Endothelial cell of umbilical vein (primary cell): ENCODE results near the gene TAF15. TPM values are rescaled to one million over a fixed set of nuclear protein-coding genes. Genes with fewer than 3 reads are reported as not detected.

Experiments
- BruUV-seq: library from RNA; stranded (reverse); fragments of 400-500 nt; replicated peaks from 2 replicates; lab custom pipeline; 2021; lab: Mats Ljungman, UMichigan
- CTCF ChIA-PET: fragments of 300-600, 350-600 bp; sonication (Branson Sonifier 250); formaldehyde crosslinking; loops from one replicate; lab custom pipeline; 2021; ENCODE audit warnings: antibody characterized with exemption, inconsistent platforms; lab: Charles Lee
- POLR2A ChIA-PET: fragments of 300-600, 350-600 bp; sonication (Branson Sonifier 250); formaldehyde crosslinking; loops from one replicate; lab custom pipeline; 2021; ENCODE audit warnings: antibody characterized with exemption, inconsistent platforms; lab: Charles Lee
- DNase-seq: peaks from one replicate; pipeline ENCODE4 v3.0.0-alpha.2; 2011; ENCODE audit warnings: low read depth, low spot score
- FAIRE-seq: peaks from 2 replicates; lab custom pipeline; 2011; peaks lifted over from hg19 to GRCh38; lab: Jason Lieb, UNC
- H2AFZ ChIP-seq: 2 replicates; pipeline ENCODE4 v1.6.0; 2012; ENCODE audit warnings: low read depth, low read length, control low read depth, inconsistent platforms
- H3K27ac ChIP-seq: 2 replicates; pipeline ENCODE4 v1.5.1; 2011; ENCODE audit warnings: low read depth, mild to moderate bottlenecking, control low read depth, low read length, moderate library complexity; ENCODE audit not compliant: insufficient read depth
- H3K27me3 ChIP-seq, 2 experiments: 2 replicates each; pipeline versions ENCODE4 v1.6.0 to v1.6.1; 2011; ENCODE audit warnings: low read length in 2 of 2, mixed read lengths in 1 of 2; ENCODE audit not compliant: control insufficient read depth in 2 of 2, insufficient read depth in 2 of 2
- H3K36me3 ChIP-seq, 2 experiments: 2 replicates in 1 of 2; 3 replicates in 1 of 2; pipeline ENCODE4 v1.5.1; 2011; ENCODE audit warnings: low read length in 2 of 2, mild to moderate bottlenecking in 1 of 2, moderate library complexity in 1 of 2; ENCODE audit not compliant: control insufficient read depth in 2 of 2, insufficient read depth in 2 of 2; ENCODE audit errors: extremely low read depth in 1 of 2
- H3K4me1 ChIP-seq: 3 replicates; pipeline ENCODE4 v1.5.1; 2011; ENCODE audit warnings: mild to moderate bottlenecking, low read length; ENCODE audit not compliant: control insufficient read depth, insufficient read depth; ENCODE audit errors: extremely low read depth
- H3K4me2 ChIP-seq: 2 replicates; pipeline ENCODE4 v1.6.1; 2011; ENCODE audit warnings: low read length, control low read depth, mixed read lengths; ENCODE audit not compliant: insufficient read depth
- H3K4me3 ChIP-seq, 3 experiments: fragments of 200-600 bp in 1 of 3; sonication (generic), shearing (Covaris generic) in 1 of 3; replicated peaks in 1 of 3; 2 replicates each; pipeline ENCODE4 v1.5.1; 2011 to 2016; ENCODE audit warnings: control low read depth in 3 of 3, low read length in 3 of 3, mild to moderate bottlenecking in 2 of 3, inconsistent platforms in 1 of 3, low read depth in 1 of 3, moderate library complexity in 1 of 3; ENCODE audit not compliant: insufficient read depth in 1 of 3
- H3K79me2 ChIP-seq: 2 replicates; pipeline ENCODE4 v1.6.0; 2012; ENCODE audit warnings: low read length, inconsistent platforms; ENCODE audit not compliant: control insufficient read depth, insufficient read depth
- H3K9ac ChIP-seq: replicated peaks from 2 replicates; pipeline ENCODE3; 2011; ENCODE audit warnings: low read length, control low read depth; ENCODE audit not compliant: insufficient read depth; ENCODE audit errors: extremely low read depth
- H3K9me1 ChIP-seq: replicated peaks from 3 replicates; pipeline ENCODE4 v1.6.0; 2011; ENCODE audit warnings: mild to moderate bottlenecking, low read length; ENCODE audit not compliant: control insufficient read depth, insufficient read depth; ENCODE audit errors: extremely low read depth
- H3K9me3 ChIP-seq: replicated peaks from 2 replicates; pipeline ENCODE4 v1.5.1; 2012; ENCODE audit warnings: low read length, inconsistent platforms; ENCODE audit not compliant: control insufficient read depth, insufficient read depth
- H4K20me1 ChIP-seq: replicated peaks from 2 replicates; pipeline ENCODE3; 2011; ENCODE audit warnings: mild to moderate bottlenecking, low read length; ENCODE audit not compliant: control insufficient read depth, insufficient read depth; ENCODE audit errors: extremely low read depth
- EZH2 ChIP-seq: IDR thresholded peaks from 2 replicates; pipeline ENCODE4 v1.6.1; 2012; ENCODE audit warnings: borderline replicate concordance, low read depth, mild to moderate bottlenecking, moderate library complexity, low read length, inconsistent platforms; ENCODE audit not compliant: severe bottlenecking
- GATA2 ChIP-seq: IDR thresholded peaks from 2 replicates; pipeline ENCODE4 v1.7.0; 2011; ENCODE audit warnings: low read depth, mild to moderate bottlenecking, moderate library complexity, mixed read lengths, low read length; ENCODE audit not compliant: insufficient read length, insufficient read depth
- MAX ChIP-seq: IDR thresholded peaks from 2 replicates; pipeline ENCODE4 v1.6.1; 2011; ENCODE audit not compliant: insufficient read depth, insufficient read length
- POLR2AphosphoS5 ChIP-seq: IDR thresholded peaks from 2 replicates; pipeline ENCODE4 v1.6.1; 2012; ENCODE audit warnings: low read depth, mild to moderate bottlenecking, control low read depth, low read length, moderate library complexity; ENCODE audit not compliant: insufficient read depth
- dilution Hi-C: fragments of 300-500 bp; cut with MboI; formaldehyde crosslinking; loops from one replicate; pipeline ENCODE4 v1.15.0; 2019; ENCODE audit warnings: low sequenced_read_pairs; ENCODE audit not compliant: extremely low pct_ligation_motif_present
- intact Hi-C: fragments of 100-400 bp; cut with micrococcal nuclease; formaldehyde crosslinking; loops from one replicate; pipeline ENCODE4 v1.10.0; 2022
- polyA plus RNA-seq, 4 experiments: library from polyadenylated mRNA; depleted of rRNA in 3 of 4; stranded (reverse) in 3 of 4; unstranded in 1 of 4; fragments of >200 nt; gene quantifications; 2 replicates each; pipeline versions ENCODE4 v1.2.1 to v1.2.3, GENCODE V29; 2011 to 2012; ENCODE audit warnings: missing spikeins in 1 of 4
- total RNA-seq: library from RNA; stranded (reverse); gene quantifications from 2 replicates; pipeline ENCODE4 v1.2.3, GENCODE V29; 2021

TAF15 gene
- total and polyA plus RNA-seq, 2 donors (not counting 3 experiments of a cell fraction or from before 2014, with no cell fraction given) = 59.4 to 247 TPM

- CTCF ChIA-PET = no interaction called here
- Histone ChIP-seq H3K27ac (no peak overlapping the region), H3K4me3 (no peak overlapping the region), H3K79me2 (no peaks in the 10 kb centered on the region), H3K36me3 (no peaks in the 10 kb centered on the region), H3K4me1 (no peaks in the 10 kb centered on the region), H3K9me3 (no peaks in the 10 kb centered on the region), H3K4me2 (no peak overlapping the region), H3K9me1 (no peaks in the 10 kb centered on the region), H3K27me3 (no peaks in the 10 kb centered on the region), H4K20me1 (no peaks in the 10 kb centered on the region), H3K9ac (no peak overlapping the region), H2AFZ (no peak overlapping the region)
- dilution Hi-C loops = no loop called here
- POLR2A ChIA-PET = no interaction called here
- no peak for TF ChIP-seq MAX
- no peak for TF ChIP-seq GATA2
- no TSS peak for BruUV-seq
- intact Hi-C loops = no loop called here
- no peak for FAIRE-seq
- no peak for DNase-seq
Observed at GRCh38 chr17:35891269-35891668, 82.0 kb downstream of the TAF15 start.

DNA sequence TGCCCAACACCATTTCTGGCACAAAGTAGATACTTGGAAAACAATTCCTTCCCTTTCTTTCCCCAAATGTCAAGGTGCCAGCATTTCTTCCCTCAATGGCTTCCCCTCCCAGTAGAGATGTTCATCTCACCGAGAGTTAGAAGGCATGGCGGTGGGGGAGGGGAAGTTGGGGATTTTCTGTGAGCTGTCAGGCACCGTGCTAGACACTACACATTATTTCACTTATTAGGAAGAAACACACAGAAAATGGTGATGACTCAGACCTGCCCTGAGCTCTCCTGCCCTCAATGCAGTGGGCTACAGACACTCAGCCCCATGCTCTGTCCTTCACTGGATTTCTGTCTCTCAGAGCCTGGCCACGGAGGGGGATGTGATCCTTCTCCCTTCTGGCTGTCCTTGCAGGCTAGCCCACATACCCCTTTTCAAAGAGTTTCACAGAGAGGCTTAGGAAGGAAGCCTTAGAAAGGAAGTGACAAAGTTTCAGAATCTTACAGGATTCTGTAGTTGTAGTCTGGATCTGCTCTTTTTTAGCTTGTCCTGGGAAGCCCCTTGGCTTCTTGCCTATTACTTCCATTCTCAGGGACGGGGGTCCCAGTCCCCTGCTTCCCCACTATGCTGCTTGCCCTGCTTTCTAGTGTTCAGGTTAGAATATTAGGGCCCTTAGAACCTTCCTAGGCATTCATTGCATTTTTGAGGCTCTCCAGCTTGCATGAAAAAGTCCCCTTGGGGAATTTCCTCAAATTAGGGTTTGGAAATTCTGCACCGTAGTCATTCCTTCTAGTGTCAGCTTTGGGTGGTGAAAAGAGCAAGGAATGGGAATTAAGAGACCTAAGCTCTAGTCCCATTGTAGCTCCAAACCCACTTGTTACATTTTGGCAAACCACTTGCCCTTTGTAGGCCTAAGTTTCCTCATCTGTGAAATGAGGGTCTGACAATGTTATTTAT, 83.1 kb downstream of the TAF15 start:
- Histone ChIP-seq H3K4me1 (no peaks in the 10 kb centered on the region), H3K27ac (no peak overlapping the region), H4K20me1 (no peaks in the 10 kb centered on the region), H3K79me2 (no peaks in the 10 kb centered on the region), H2AFZ (no peak overlapping the region), H3K36me3 (no peaks in the 10 kb centered on the region), H3K4me3 (no peak overlapping the region), H3K9ac (no peak overlapping the region), H3K27me3 (no peaks in the 10 kb centered on the region), H3K9me3 (no peaks in the 10 kb centered on the region), H3K4me2 (no peak overlapping the region), H3K9me1 (no peaks in the 10 kb centered on the region)
- TF ChIP-seq EZH2 (no peak), POLR2AphosphoS5 (no peak)
- no peak for DNase-seq
- intact Hi-C loops (no loop called here), dilution Hi-C loops (no loop called here)
- ChIA-PET CTCF (no interaction called here), POLR2A (no interaction called here)
- no TSS peak for BruUV-seq
- no peak for FAIRE-seq
